Erythroblast (primary cell): ENCODE data around the gene CIAO1.

ENCODE experiments used
- GATA1 ChIP-seq: IDR thresholded peaks from 2 replicates; pipeline ENCODE4 v1.6.1; 2011; ENCODE audit warnings: low read depth, mild to moderate bottlenecking, control low read depth, low read length, moderate library complexity
- POLR2A ChIP-seq: IDR thresholded peaks from 2 replicates; pipeline ENCODE4 v1.6.1; 2011; ENCODE audit warnings: mild to moderate bottlenecking, low read length

GRCh38 chr2:96247009-96247408, 19.0 kb upstream of the CIAO1 start:
- no peak for TF ChIP-seq POLR2A
- no peak for TF ChIP-seq GATA1
